Measurements from ENCODE around the gene GRIN2C.

GRCh38 chr17:74836691-74837467 lies 22.8 kb downstream of the GRIN2C start:
- no peak for TF ChIP-seq EZH2 (IDR thresholded peaks at IDR 0.05)
- TF ChIP-seq, protein P1, sequence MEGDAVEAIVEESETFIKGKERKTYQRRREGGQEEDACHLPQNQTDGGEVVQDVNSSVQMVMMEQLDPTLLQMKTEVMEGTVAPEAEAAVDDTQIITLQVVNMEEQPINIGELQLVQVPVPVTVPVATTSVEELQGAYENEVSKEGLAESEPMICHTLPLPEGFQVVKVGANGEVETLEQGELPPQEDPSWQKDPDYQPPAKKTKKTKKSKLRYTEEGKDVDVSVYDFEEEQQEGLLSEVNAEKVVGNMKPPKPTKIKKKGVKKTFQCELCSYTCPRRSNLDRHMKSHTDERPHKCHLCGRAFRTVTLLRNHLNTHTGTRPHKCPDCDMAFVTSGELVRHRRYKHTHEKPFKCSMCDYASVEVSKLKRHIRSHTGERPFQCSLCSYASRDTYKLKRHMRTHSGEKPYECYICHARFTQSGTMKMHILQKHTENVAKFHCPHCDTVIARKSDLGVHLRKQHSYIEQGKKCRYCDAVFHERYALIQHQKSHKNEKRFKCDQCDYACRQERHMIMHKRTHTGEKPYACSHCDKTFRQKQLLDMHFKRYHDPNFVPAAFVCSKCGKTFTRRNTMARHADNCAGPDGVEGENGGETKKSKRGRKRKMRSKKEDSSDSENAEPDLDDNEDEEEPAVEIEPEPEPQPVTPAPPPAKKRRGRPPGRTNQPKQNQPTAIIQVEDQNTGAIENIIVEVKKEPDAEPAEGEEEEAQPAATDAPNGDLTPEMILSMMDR (IDR thresholded peaks at IDR 0.05) = no peak
